Esophagus (tissue), 2 donors: ENCODE results near the gene ABCA6. TPM values are rescaled to one million over a fixed set of nuclear protein-coding genes. Genes with fewer than 3 reads are reported as not detected.

Experiments
- H3K27ac ChIP-seq, 2 donors: one replicate each; pipeline ENCODE4 v1.5.1; 2013; ENCODE audit warnings: low read depth in 2 of 2, mild to moderate bottlenecking in 2 of 2, inconsistent platforms in 1 of 2, low read length in 1 of 2, moderate library complexity in 1 of 2
- H3K27me3 ChIP-seq, 2 donors: one replicate each; pipeline ENCODE4 v1.6.1; 2013; ENCODE audit warnings: low read length in 2 of 2, control low read depth in 1 of 2, mild to moderate bottlenecking in 1 of 2; ENCODE audit not compliant: insufficient read depth in 2 of 2, control insufficient read depth in 1 of 2
- H3K36me3 ChIP-seq, 2 donors: one replicate each; pipeline ENCODE4 v1.6.1; 2013; ENCODE audit warnings: low read length in 1 of 2; ENCODE audit not compliant: control insufficient read depth in 2 of 2, insufficient read depth in 2 of 2
- H3K4me1 ChIP-seq, 2 donors: one replicate each; pipeline ENCODE4 v1.6.1; 2013; ENCODE audit warnings: low read length in 1 of 2; ENCODE audit not compliant: control insufficient read depth in 2 of 2, insufficient read depth in 2 of 2
- H3K4me3 ChIP-seq, 2 donors: one replicate each; pipeline ENCODE4 v1.5.1; 2013; ENCODE audit warnings: low read length in 2 of 2, mild to moderate bottlenecking in 2 of 2, low read depth in 1 of 2, moderate library complexity in 1 of 2
- H3K9me3 ChIP-seq, 2 donors: one replicate each; pipeline ENCODE4 v1.6.1; 2013; ENCODE audit warnings: mild to moderate bottlenecking in 2 of 2, low read depth in 1 of 2, low read length in 1 of 2, moderate library complexity in 1 of 2; ENCODE audit not compliant: control insufficient read depth in 2 of 2, insufficient read depth in 1 of 2
- WGBS, 2 donors: extraction: QIAGEN DNeasy Blood & Tissue Kit; methylation state at CpG; one replicate each; pipeline ENCODE4 v1.1.7; 2013; 5-methylcytosine and 5-hydroxymethylcytosine counted together
- polyA plus RNA-seq, 2 donors: library from polyadenylated mRNA; stranded (reverse); fragments of 200-250 nt; gene quantifications; one replicate each; pipeline ENCODE4 v1.2.3, GENCODE V29; 2013
- donor health status: healthy with polysubstance abuse.
- donor health status: Bipolar disorder and iron deficiency.

Gene ABCA6
- 1 to 10 TPM; 2.9 to 4.1 TPM for polyA plus RNA-seq

- Histone ChIP-seq H3K4me1 (no peaks in the 10 kb centered on the region), H3K27me3 (no peaks in the 10 kb centered on the region), H3K36me3 (no peaks in the 10 kb centered on the region), H3K9me3 (no peaks in the 10 kb centered on the region), H3K4me3 (peak within 1 kb of the TSS in 1 of 2 donors; percentile 0), H3K27ac (no peak within 1 kb of the TSS)
- 38 to 44% methylated on average over 4 of the region's 4 CpGs for WGBS, 2 donors
Observed at GRCh38 chr17:69141431-69142174, at the start of gene ABCA6. TSS of gene ABCA6 (minus strand) at chr17:69141895. CDS start at chr17:69140703, 1,192 bp downstream.

- WGBS, 2 donors = 78 to 87% methylated on average over 2 of the region's 2 CpGs
- Histone ChIP-seq H3K27ac (no peak overlapping the region), H3K4me1 (no peaks in the 10 kb centered on the region), H3K36me3 (no peaks in the 10 kb centered on the region), H3K27me3 (no peaks in the 10 kb centered on the region), H3K9me3 (no peaks in the 10 kb centered on the region), H3K4me3 (no peak overlapping the region)
Observed at GRCh38 chr17:69188796-69189195, 47.1 kb upstream of the ABCA6 start.

- no peak overlapping the region for H3K27ac ChIP-seq
- no peaks in the 10 kb centered on the region for H3K9me3 ChIP-seq
- WGBS, 2 donors = 57 to 62% methylated on average over 1 of the region's 1 CpG
- H3K4me1 ChIP-seq = no peaks in the 10 kb centered on the region
- H3K27me3 ChIP-seq = no peaks in the 10 kb centered on the region
- H3K36me3 ChIP-seq = no peaks in the 10 kb centered on the region
- no peak overlapping the region for H3K4me3 ChIP-seq
Observed at GRCh38 chr17:69188064-69188463, 46.4 kb upstream of the ABCA6 start.

- no peaks in the 10 kb centered on the region for H3K27me3 ChIP-seq
- no peaks in the 10 kb centered on the region for H3K4me1 ChIP-seq
Observed at GRCh38 chr17:69187294-69187693, 45.6 kb upstream of the ABCA6 start.

GRCh38 chr17:69179227-69179952, 37.7 kb upstream of the ABCA6 start:
- Histone ChIP-seq H3K27ac (no peak overlapping the region), H3K4me1 (no peaks in the 10 kb centered on the region), H3K4me3 (no peak overlapping the region), H3K36me3 (no peaks in the 10 kb centered on the region), H3K27me3 (no peaks in the 10 kb centered on the region), H3K9me3 (no peaks in the 10 kb centered on the region)
- WGBS, 2 donors = 59 to 61% methylated on average over 4 of the region's 4 CpGs

More at GRCh38 chr17:69187294-69187693, 45.6 kb upstream of the ABCA6 start:
- H3K36me3 ChIP-seq = no peaks in the 10 kb centered on the region
- no peak overlapping the region for H3K27ac ChIP-seq
- no peak overlapping the region for H3K4me3 ChIP-seq
- H3K9me3 ChIP-seq = no peaks in the 10 kb centered on the region

- no peaks in the 10 kb centered on the region for H3K36me3 ChIP-seq
- WGBS, 2 donors = 87 to 97% methylated on average over 1 of the region's 1 CpG
- no peak overlapping the region for H3K4me3 ChIP-seq
- H3K27me3 ChIP-seq = no peaks in the 10 kb centered on the region
- no peaks in the 10 kb centered on the region for H3K4me1 ChIP-seq
- no peak overlapping the region for H3K27ac ChIP-seq
- H3K9me3 ChIP-seq = no peaks in the 10 kb centered on the region
Observed at GRCh38 chr17:69176457-69176795, 34.7 kb upstream of the ABCA6 start.

GRCh38 chr17:69175625-69176456, 34.1 kb upstream of the ABCA6 start:
- Histone ChIP-seq H3K36me3 (no peaks in the 10 kb centered on the region), H3K27ac (no peak overlapping the region), H3K27me3 (no peaks in the 10 kb centered on the region), H3K4me1 (no peaks in the 10 kb centered on the region), H3K9me3 (no peaks in the 10 kb centered on the region), H3K4me3 (no peak overlapping the region)
- WGBS, 2 donors = 84 to 85% methylated on average over 4 of the region's 4 CpGs

- WGBS, 2 donors = 79 to 89% methylated on average over 4 of the region's 4 CpGs
- Histone ChIP-seq H3K4me1 (no peaks in the 10 kb centered on the region), H3K27ac (no peak overlapping the region), H3K4me3 (no peak overlapping the region), H3K27me3 (no peaks in the 10 kb centered on the region), H3K36me3 (no peaks in the 10 kb centered on the region), H3K9me3 (no peaks in the 10 kb centered on the region)
Observed at GRCh38 chr17:69175262-69175624, 33.5 kb upstream of the ABCA6 start.

- 69 to 76% methylated on average over 2 of the region's 2 CpGs for WGBS, 2 donors
- Histone ChIP-seq H3K27me3 (no peaks in the 10 kb centered on the region), H3K36me3 (no peaks in the 10 kb centered on the region), H3K4me3 (no peak overlapping the region), H3K27ac (no peak overlapping the region), H3K4me1 (no peaks in the 10 kb centered on the region), H3K9me3 (no peaks in the 10 kb centered on the region)
Observed at GRCh38 chr17:69173118-69173517, 31.4 kb upstream of the ABCA6 start.
